ENCODE measurements around the gene TOM1L2.

TOM1L2 gene

DNA sequence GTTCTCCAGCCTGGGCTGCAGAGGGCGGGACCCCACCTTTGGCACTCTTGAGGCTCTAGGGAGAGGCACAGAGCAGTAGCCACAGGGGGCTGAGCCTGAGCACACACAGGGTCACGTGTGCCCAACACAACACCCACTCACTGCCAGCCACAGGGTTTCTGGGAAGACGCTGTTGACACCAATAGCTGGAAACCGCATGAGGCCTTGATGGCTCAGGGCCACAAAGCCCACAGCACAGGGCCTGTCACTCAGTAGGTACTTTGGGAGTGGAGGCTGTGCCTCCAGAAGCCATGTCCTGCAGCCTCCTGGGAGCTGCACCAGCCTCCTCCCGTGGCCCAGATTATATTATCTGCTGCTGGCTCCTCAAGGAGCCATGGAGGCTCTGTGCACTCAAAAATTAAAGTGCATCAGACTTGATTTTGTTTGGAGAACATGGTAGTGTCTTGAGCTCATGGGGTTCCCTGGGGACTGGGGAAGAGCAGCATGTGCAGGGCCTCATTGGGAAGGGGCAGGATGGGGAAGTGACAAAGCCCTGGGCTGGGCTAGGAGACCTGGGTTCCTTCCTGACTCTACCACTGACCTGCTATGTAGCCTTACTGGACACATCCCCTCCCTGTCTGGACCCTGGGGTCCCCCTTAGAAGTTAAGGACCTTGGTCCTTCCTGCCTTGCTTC is 122.9 kb downstream of the TOM1L2 start:
- DNase-seq (ENCODE audit: low read depth in 2 of 2): peak; percentile 88 to 90

GRCh38 chr17:17848311-17849082 is 123.7 kb downstream of the TOM1L2 start:
- DNase-seq (ENCODE audit: low read depth in 2 of 2): no peak

- no peak for DNase-seq (ENCODE audit: low read depth in 2 of 2)
Measured at GRCh38 chr17:17847726-17848125, 124.5 kb downstream of the TOM1L2 start.

DNA sequence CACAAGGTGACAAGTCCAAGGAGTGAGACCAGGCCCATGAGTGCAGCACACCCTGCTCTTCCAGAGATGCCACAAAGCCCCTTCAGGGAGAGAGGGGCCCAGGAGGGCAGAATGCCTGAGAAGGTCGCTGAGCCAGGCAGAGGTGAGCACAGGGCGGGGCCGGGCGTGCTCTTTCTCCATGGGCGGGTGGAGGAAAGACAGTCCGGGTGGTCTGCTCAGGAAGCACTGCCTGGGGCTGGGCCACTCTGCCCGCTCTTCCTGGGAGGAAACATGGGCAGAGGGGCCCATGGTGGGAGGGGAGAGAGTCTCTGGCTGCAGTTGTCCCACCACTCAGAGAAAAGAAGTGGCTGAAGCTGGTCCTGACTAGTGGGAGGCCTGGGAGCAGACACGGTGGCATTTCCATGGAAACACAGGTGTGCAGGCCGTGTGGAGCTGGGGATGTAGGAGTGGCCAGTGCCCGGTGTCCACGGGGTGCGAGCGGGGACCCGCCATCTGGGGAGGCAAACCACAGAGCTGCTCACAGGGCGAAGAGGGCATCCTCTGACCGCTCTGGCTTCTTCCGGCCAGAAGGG is 125.0 kb downstream of the TOM1L2 start:
- no peak for DNase-seq (ENCODE audit: low read depth in 2 of 2)

DNA sequence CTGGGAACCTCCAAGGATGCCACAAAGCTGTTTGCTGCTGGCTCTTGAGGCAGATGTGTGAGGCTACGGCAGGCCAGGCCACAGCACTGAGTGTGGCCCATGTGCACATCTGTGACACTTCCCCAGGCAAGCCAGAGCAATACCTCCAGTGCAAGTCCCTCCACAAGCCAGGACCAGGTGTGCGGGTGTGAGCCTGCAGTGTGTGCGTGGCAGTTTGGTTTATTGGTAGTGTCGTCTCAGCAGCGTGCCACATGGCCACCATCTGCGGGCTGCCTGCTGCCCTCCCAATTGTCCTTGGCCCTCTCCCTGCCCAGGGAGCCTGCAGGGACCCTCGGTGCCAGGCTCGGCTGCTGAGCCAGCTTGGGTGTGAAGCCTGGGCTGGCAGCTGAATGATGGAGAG is 125.6 kb downstream of the TOM1L2 start:
- DNase-seq (ENCODE audit: low read depth in 2 of 2): no peak

GRCh38 chr17:17846003-17846402 is 126.2 kb downstream of the TOM1L2 start:
- no peak for DNase-seq (ENCODE audit: low read depth in 2 of 2)

- DNase-seq (ENCODE audit: low read depth in 2 of 2): no peak
Measured at GRCh38 chr17:17845046-17845775, 127.0 kb downstream of the TOM1L2 start.

- DNase-seq (ENCODE audit: low read depth in 2 of 2): no peak
Measured at GRCh38 chr17:17844500-17844899, 127.7 kb downstream of the TOM1L2 start.

GRCh38 chr17:17844079-17844478 is 128.1 kb downstream of the TOM1L2 start:
- no peak for DNase-seq (ENCODE audit: low read depth in 2 of 2)

- no peak for DNase-seq (ENCODE audit: low read depth in 2 of 2)
Measured at GRCh38 chr17:17843096-17843495, 129.1 kb downstream of the TOM1L2 start.

GRCh38 chr17:17842111-17842876 is 129.9 kb downstream of the TOM1L2 start:
- no peak for DNase-seq (ENCODE audit: low read depth in 2 of 2)

DNA sequence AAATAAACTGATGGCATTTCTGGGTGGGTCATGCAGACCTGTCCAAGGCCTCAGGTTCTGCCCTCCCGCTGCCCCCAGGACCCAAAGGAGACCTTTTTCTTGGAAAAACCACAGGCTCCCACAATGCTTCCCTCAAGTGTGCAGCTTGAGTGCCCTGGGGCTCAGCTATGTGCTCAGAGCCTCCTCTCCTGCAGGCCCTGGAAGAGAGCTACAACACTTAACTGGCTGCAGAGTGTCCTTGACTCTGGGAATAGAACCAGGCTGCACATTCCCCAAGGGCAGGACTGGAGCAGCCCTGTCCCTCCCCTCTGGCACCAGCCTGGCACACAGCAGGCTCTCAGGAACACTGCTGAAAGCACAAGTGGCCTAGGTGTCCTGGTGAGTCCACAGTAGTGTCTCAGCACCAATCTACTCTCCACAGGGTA is 130.6 kb downstream of the TOM1L2 start:
- no peak for DNase-seq (ENCODE audit: low read depth in 2 of 2)

DNA sequence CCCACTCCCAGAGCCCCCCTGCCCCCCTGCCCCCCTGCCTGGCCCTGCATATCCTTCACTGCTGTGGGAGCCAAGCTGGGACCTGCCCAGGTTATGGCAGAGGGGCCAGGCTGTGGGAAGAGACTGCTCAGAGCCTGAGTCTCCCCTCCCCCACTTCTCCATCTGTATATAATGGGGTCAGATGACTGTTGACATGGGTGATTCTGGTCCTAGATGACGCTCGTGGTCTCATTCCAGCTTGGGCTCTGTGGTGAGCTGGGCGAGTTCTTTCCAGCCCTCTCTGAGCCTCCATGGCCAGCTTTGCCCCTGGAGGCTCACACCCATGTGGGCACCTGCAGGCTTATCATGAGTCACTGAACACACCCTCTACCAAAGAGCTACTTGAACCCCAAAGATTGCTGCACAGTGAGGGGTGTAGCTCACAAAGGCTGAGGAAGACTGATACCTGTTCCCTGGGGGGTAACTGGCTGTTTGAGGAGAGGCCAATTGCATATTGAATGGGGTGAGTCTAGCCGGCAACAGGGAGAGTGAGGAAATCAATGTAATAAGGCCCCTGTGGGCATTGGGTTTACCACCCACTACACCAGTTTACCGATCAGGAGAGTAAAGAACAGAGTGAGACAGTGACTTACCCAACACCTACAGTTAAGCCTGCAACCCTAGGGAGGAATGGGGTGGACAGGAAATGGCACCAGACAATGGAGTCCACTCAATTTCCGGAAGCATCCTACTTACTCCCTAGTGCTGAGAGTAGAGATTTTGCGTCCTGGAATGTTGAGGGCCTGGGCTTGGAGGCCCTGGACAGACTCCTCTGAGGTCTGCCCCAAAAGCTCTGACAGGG is 131.2 kb downstream of the TOM1L2 start:
- DNase-seq (ENCODE audit: low read depth in 2 of 2): no peak

DNA sequence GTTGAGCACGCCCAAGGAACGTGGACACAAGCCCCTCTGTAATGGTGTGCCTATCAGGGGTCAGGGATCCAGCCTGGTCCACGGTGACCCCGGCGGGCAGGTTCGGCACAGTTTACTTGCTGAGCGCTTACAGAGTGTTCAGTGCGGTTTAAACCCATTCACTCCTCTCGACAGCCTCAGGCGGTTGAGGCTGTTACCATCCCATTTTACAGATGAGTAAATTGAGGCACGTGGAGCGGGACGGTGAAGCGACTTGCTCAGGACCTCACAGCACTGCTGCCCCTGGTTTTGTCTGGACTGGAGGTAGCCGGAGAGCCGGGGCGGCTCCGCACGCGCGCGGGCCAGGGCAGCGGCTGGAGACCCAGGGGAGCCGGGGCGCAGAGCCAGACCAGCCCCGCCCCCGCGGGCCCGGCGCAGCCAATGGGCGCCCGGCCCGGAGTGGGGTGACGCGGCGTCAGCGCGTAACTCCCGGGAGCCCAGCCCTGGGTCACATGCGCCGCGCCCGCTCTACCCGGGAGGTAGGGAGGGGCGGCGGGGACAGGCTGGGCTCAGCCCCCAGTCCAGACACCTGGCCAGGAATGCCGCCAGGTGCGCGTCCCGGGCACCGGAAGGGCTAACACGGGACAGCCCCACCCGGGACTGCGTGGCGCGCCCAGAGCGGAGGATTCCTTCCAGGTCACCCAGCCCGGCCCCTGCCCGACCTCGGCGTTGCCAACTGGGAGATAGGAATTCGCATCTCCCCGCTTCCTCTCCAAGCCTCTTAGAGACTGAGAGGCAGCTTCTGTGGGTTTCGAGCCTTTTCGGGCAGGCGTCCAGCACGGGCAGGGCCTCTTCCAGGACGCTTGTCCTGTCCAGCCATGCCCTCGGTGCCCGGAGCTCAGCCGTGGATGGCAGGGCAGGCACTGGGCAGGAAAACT is 132.2 kb downstream of the TOM1L2 start:
- peak in 1 of 2 donors; percentile 78 for DNase-seq (ENCODE audit: low read depth in 2 of 2)

DNA sequence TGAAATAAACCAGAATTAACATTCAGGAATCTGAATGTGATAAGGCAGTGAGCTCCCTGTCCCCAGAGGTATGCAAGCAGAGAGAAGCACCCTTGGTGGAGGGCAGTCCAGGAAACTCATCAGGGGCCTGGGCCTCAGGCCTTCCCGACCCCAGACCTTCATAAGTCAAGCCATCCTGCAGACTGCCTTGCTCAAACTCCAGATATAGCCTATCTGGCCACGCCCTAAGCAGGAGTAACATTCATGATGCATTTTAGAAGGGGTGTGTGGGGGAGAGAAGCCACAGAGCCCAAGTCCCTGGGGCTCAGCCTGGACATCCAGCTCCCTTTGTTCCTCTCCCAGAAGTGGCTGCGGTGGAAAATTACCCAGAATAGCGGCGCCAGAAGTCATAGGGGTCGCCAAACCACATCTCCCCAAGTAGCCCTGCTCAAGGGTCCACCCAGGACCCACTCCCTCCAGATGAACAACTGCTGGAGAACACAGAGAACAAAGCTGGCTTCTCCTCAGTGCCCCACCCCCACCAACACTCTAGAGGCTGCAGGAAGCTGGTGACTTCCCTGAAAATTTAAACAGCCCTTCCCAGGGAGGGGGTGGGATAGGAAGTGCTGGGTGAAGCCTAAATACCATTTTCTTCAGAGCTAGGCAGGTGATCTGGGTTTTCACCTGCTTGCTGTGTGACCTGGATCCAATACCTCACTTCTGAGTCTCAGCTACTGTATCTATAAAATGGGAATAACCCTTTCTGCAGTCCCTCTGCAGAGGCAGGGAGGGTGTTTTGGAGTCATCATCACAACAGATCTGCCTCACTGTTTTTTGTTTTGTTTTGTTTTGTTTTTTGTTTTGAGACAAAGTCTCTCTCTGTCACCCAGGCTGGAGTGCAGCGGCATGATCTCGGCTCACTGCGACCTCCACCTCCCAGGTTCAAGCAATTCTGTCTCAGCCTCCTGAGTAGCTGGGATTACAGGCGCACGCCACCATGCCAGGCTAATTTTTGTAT is 133.9 kb downstream of the TOM1L2 start:
- no peak for DNase-seq (ENCODE audit: low read depth in 2 of 2)

- no peak for DNase-seq (ENCODE audit: low read depth in 2 of 2)
Measured at GRCh38 chr17:17837380-17837821, 134.8 kb downstream of the TOM1L2 start.

- peak in 1 of 2 donors; percentile 64 for DNase-seq (ENCODE audit: low read depth in 2 of 2)
Measured at GRCh38 chr17:17836818-17837379, 135.3 kb downstream of the TOM1L2 start, which contains the start of gene SREBF1. SREBF1 (minus strand) TSS chr17:17836986; CDS start chr17:17836817, 169 bp downstream.
